ENCODE data around the gene NDFIP2. TPM values are rescaled to one million over a fixed set of nuclear protein-coding genes. Genes with fewer than 3 reads are reported as not detected.

The NDFIP2 gene
- total and polyA plus RNA-seq, 7 donors = 14.7 to 48.2 (median 28.3) TPM

DNA sequence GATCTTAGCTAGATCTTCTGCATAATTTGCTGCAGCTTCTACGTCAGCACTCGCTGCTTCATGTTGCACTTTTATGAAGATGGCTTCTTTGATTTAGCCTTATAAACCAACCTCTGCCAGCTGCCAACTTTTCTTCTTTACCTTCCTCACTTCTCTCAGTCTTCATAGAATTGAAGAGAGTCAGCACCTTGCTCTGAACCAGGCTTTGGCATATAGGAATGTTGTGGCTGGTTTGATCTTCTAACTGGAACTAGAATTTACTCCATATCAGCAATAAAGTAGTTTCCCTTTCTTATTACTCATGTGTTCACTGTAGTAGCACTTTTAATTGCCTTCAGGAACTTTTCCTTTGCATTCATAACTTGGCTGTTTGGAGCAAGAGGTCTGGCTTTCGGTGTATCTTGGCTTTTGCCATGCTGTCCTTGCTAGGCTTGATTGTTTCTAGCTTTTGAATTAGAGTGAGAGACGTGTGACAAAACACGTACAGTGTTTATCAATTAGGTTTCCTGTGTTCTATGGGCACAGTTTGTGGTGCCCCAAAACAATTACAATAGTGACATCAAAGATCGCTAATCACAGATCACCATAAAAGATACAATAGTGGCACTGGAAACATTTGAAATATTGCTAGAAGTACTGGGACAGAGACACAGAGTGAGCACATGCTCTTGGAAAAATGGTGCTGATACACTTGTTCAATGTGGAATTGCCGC, 50.7 kb downstream of the NDFIP2 start:
- no peaks in the 10 kb centered on the region for H3K27me3 ChIP-seq (ENCODE audit: insufficient read depth in 3 of 3, low read length in 2 of 3)
- H3K4me3 ChIP-seq = no peak overlapping the region
- no peak for TF ChIP-seq CTCF (IDR thresholded peaks at IDR 0.05)
- no peak for DNase-seq
- H3K4me1 ChIP-seq = no peaks in the 10 kb centered on the region
- no peaks in the 10 kb centered on the region for H3K36me3 ChIP-seq (ENCODE audit: insufficient read depth in 1 of 2, low read depth in 1 of 2)
- 93 to 98% (median 95%) methylated on average over 7 of the region's 7 CpGs for WGBS, 3 donors
- no peaks in the 10 kb centered on the region for H3K9me3 ChIP-seq
- intact Hi-C loops (cut with DNase I) = loop anchor here (5.0 to 10.0 kb wide), 2 partner anchors 47 to 49 kb away; partner anchors contain the start of gene NDFIP2 (in 2 of the 2)
- ATAC-seq = no peak
- H3K27ac ChIP-seq = no peak overlapping the region

DNA sequence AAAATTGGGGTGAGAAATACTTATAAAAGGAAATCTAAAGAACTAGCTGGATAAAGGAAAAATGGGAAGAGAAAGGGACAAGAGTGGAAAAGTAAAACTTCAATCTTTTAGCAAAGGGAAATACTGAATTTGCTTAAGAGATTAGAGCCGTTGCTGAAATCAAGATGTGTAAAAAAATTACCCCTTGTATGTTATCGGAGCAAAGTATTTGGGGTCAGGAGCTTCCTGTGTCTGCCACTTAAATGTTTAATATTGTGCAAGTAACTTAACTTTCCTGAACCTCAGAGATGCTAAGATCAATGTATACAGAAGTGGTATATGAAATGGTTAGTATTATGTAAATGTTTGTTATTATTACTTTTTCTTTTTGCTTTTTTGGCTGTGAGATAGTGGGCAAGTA, 51.6 kb downstream of the NDFIP2 start:
- Histone ChIP-seq H3K9me3 (no peaks in the 10 kb centered on the region), H3K4me1 (no peaks in the 10 kb centered on the region), H3K36me3 (ENCODE audit: insufficient read depth in 1 of 2, low read depth in 1 of 2) (no peaks in the 10 kb centered on the region), H3K4me3 (no peak overlapping the region), H3K27me3 (ENCODE audit: insufficient read depth in 3 of 3, low read length in 2 of 3) (no peaks in the 10 kb centered on the region), H3K27ac (no peak overlapping the region)
- TF ChIP-seq CTCF (IDR thresholded peaks at IDR 0.05) = no peak
- intact Hi-C loops (cut with DNase I) = loop anchor here (5.0 to 10.0 kb wide), 2 partner anchors 48 to 50 kb away; partner anchors contain the start of gene NDFIP2 (in 2 of the 2)
- DNase-seq (no peak), ATAC-seq (no peak)
- 87 to 91% (median 90%) methylated on average over 2 of the region's 2 CpGs for WGBS, 3 donors

DNA sequence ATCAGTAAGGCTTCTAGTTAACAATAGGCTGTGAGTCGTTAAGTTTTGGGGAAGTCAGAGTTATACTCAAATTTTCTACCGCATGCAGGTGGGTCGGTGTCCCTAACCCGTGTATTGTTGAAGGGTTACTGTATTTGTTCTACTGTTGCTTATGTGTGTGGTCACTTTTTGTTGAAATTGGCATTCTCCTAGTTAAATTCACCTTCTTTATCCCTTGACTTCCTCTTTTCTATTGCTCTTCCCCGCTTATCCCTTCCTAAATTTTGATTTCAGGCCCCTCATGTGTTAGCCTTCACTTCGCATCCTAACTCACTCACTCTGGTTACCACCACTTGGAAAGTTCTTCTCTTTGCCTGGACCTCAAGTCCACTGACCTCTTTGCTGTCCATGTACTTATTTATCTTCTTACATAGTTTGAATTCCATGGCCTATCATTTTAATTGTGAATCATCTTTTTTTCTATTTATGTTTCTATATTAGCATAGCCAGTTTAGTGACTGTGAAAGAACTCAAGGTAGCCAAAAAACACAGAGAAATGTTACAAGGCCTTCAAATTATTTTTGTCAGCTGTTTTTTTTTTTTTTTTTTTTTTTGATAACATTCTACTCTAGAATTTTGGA, 52.9 kb downstream of the NDFIP2 start:
- ATAC-seq (no peak), DNase-seq (no peak)
- intact Hi-C loops (cut with DNase I) = loop anchor here (5.0 to 10.0 kb wide), 2 partner anchors 49 to 52 kb away; partner anchors contain the start of gene NDFIP2 (in 2 of the 2)
- 96 to 99% (median 96%) methylated on average over 6 of the region's 6 CpGs for WGBS, 3 donors
- Histone ChIP-seq H3K36me3 (ENCODE audit: insufficient read depth in 1 of 2, low read depth in 1 of 2) (no peaks in the 10 kb centered on the region), H3K4me1 (no peaks in the 10 kb centered on the region), H3K4me3 (no peak overlapping the region), H3K9me3 (no peaks in the 10 kb centered on the region), H3K27ac (no peak overlapping the region), H3K27me3 (ENCODE audit: insufficient read depth in 3 of 3, low read length in 2 of 3) (no peaks in the 10 kb centered on the region)
- TF ChIP-seq CTCF (IDR thresholded peaks at IDR 0.05) = no peak

- Histone ChIP-seq H3K27ac (no peak overlapping the region), H3K9me3 (no peaks in the 10 kb centered on the region), H3K4me1 (no peaks in the 10 kb centered on the region), H3K4me3 (no peak overlapping the region), H3K36me3 (ENCODE audit: insufficient read depth in 1 of 2, low read depth in 1 of 2) (peaks cover 0 to 1% of the 10 kb centered on the region in 2 donors), H3K27me3 (ENCODE audit: insufficient read depth in 3 of 3, low read length in 2 of 3) (no peaks in the 10 kb centered on the region)
- no peak for TF ChIP-seq CTCF (IDR thresholded peaks at IDR 0.05)
- WGBS, 3 donors = 79 to 86% (median 79%) methylated on average over 4 of the region's 4 CpGs
- DNase-seq (no peak), ATAC-seq (no peak)
- intact Hi-C loops (cut with DNase I) = loop anchor here (5.0 to 10.0 kb wide), 2 partner anchors 50 to 52 kb away; partner anchors contain the start of gene NDFIP2 (in 2 of the 2)
Observed at GRCh38 chr13:79534596-79534995, 53.6 kb downstream of the NDFIP2 start.

All from psoas muscle (tissue), 8 donors.